ENCODE results near the gene EXOC2.

Gene EXOC2

DNA sequence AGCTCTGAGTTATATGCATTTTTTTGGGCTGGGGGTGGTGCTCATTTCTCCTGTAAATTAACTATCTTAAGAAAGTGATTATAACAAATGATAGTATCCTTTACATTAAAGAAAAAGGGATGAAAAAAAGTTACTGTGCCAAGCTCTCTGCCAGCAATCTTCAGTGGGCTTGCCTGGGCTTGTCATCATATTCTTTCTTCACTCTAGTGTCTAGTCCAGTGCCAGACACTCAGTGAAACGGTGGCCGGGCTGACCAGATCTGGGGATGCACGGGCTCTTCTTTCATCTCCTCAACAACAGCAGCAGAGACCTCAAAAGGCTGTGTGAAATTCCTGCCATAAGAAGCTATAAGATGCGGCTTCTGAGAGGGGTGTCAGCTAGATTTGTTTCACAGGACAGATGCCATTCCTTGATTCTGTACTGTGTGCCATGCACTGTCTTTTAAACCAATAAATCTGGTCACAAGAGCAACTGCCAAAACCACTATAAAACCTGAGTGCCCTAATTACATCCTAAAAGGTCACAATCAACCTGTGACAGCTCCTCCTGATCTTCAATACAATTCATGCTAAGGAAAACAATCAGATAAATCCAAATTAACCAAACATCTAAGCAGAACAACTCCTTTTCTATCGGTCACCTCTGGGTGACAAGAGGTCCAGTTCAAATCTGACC lies 12.1 kb downstream of the EXOC2 start:
- TF ChIP-seq, protein P1, sequence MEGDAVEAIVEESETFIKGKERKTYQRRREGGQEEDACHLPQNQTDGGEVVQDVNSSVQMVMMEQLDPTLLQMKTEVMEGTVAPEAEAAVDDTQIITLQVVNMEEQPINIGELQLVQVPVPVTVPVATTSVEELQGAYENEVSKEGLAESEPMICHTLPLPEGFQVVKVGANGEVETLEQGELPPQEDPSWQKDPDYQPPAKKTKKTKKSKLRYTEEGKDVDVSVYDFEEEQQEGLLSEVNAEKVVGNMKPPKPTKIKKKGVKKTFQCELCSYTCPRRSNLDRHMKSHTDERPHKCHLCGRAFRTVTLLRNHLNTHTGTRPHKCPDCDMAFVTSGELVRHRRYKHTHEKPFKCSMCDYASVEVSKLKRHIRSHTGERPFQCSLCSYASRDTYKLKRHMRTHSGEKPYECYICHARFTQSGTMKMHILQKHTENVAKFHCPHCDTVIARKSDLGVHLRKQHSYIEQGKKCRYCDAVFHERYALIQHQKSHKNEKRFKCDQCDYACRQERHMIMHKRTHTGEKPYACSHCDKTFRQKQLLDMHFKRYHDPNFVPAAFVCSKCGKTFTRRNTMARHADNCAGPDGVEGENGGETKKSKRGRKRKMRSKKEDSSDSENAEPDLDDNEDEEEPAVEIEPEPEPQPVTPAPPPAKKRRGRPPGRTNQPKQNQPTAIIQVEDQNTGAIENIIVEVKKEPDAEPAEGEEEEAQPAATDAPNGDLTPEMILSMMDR (IDR thresholded peaks at IDR 0.05; ENCODE audit: low read length, missing control alignments), result no peak
- no peak overlapping the region for H3K4me3 ChIP-seq (replicated peaks; ENCODE audit: low read depth, low read length)
- no peak for DNase-seq (ENCODE audit: low read depth)

DNA sequence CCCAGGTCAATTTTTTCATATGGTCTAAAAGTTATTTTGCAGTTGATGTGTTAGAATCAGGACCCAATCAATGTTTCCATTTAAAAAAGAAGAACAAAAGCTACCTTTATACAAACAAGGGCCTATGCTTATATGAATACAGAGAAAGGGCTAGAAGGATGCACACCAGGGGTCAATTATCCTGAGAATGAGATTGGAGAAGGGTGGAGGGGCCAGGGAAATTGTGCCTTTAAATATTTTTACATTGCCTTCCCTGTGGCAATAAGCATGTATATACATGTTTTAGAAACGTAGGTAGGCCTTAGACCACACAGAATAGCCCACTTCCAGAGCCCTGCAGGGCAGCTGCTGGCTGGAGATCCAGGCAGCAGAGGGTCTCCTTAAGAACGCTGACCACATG lies 12.7 kb downstream of the EXOC2 start:
- TF ChIP-seq, protein P1 (IDR thresholded peaks at IDR 0.05; ENCODE audit: low read length, missing control alignments), result no peak
- DNase-seq (ENCODE audit: low read depth), result no peak
- no peak overlapping the region for H3K4me3 ChIP-seq (replicated peaks; ENCODE audit: low read depth, low read length)

DNA sequence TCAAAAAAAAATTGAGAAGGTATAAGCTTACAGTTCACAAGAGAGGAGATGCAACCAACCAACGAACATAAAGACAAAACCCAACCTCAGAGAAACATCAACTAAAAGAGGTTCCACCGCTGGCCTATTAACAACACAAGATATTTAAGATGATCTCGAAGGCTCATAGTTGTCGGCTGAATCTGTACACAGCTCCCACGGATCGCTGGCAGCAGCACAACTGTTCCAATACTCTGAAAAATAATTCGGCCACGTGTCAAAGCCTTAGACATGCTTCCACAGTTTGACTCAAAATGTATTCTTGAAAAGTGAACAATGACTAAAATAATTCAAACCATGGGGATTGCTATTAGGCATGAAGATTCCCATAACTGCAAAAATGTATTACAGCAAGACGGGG lies 13.7 kb downstream of the EXOC2 start:
- TF ChIP-seq, protein P1 (IDR thresholded peaks at IDR 0.05; ENCODE audit: low read length, missing control alignments), result no peak
- H3K4me3 ChIP-seq (replicated peaks; ENCODE audit: low read depth, low read length), result no peak overlapping the region
- DNase-seq (ENCODE audit: low read depth), result no peak

DNA sequence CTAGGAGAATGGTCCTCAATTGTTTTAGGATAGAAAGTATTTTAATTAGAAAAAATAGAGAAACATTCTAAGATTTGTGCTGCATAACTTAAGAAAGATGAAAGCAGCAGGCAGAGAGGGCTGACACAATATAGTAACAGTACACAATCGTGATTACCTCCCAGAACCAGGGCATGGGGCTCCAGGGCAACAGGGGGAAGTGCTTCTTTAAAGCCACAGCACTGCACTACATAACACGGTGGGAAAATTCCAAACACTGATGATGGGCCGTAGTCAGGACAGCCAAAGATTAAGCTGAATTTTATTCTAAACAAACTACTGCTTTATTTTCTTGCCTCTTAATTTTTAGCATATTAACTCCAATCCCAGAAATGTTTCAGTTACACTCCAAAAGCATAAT lies 14.4 kb downstream of the EXOC2 start:
- TF ChIP-seq, protein P1 (IDR thresholded peaks at IDR 0.05; ENCODE audit: low read length, missing control alignments), result no peak
- H3K4me3 ChIP-seq (replicated peaks; ENCODE audit: low read depth, low read length), result no peak overlapping the region

DNA sequence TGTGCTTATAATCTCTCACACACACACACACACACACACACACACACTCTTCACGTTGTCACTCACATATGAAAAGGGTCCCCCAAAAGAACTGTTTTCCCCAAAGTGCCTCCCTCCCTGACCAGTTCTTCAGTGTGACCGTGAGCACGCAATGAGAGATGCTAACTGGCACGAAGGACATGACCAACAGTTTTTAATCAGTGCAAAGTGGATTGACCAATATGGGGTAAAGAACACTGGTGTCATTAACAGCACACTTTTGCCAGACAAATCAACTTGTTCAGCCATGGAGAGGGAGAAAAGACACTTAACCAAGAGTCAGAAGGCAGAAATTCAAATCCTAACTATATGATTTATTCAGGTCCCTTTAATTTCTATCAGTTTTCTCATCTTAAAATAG lies 15.0 kb downstream of the EXOC2 start:
- TF ChIP-seq, protein P1 (IDR thresholded peaks at IDR 0.05; ENCODE audit: low read length, missing control alignments), result no peak

More for the DNA sequence above, 14.4 kb downstream of the EXOC2 start:
- DNase-seq (ENCODE audit: low read depth), result no peak

DNA sequence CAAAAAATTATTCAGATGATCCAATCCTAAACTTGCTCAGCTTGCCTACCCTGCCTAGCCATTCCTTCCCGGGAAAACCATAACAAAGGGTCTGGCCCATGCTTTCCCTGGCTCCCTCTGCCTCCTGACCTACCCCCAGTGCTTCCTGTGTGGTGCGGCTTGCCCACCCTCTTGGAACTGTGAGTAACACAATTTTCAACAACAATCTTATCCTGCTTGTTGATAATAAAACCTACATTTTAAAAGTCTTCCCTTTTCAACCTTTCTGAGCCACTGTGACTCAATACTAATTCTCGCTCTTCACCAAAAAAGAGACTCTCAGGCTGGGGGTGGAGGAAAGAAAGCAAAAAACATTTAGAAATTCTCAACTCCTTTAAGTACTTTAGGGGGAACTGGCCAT lies 18.0 kb downstream of the EXOC2 start:
- DNase-seq (ENCODE audit: low read depth), result no peak
- TF ChIP-seq, protein P1 (IDR thresholded peaks at IDR 0.05; ENCODE audit: low read length, missing control alignments), result no peak
- H3K4me3 ChIP-seq (replicated peaks; ENCODE audit: low read depth, low read length), result no peak overlapping the region

More for the DNA sequence above, 15.0 kb downstream of the EXOC2 start:
- no peak overlapping the region for H3K4me3 ChIP-seq (replicated peaks; ENCODE audit: low read depth, low read length)
- DNase-seq (ENCODE audit: low read depth), result no peak

DNA sequence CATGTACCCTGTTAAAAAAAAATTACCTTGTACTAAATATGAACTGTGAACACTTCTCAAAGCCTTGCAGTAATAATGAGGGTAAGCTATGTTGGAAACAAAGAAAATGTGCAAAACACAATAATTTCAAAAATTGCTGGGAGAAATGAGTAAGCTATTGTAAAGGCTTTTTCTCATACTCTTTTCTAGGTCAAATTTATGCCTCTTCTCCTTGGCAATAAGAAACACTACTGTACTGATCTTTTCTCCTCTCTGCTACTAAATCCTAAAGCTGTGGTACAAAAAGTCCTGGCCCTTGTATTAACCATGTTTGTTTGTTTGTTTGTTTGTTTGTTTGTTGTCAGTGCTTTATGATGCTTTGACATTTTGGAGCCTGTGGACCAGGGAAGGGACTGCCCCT lies 18.5 kb downstream of the EXOC2 start:
- no peak for DNase-seq (ENCODE audit: low read depth)
- H3K4me3 ChIP-seq (replicated peaks; ENCODE audit: low read depth, low read length), result no peak overlapping the region
- TF ChIP-seq, protein P1 (IDR thresholded peaks at IDR 0.05; ENCODE audit: low read length, missing control alignments), result no peak
